GM12872 (cell line): ENCODE measurements around the gene HDGFL1.

Experiments used
- TF ChIP-seq, protein P1 (sequence below): IDR thresholded peaks from 3 replicates; pipeline ENCODE4 v1.5.1; 2011; ENCODE audit warnings: low read depth, mild to moderate bottlenecking, low read length, moderate library complexity; ENCODE audit not compliant: insufficient read depth

The HDGFL1 gene

DNA sequence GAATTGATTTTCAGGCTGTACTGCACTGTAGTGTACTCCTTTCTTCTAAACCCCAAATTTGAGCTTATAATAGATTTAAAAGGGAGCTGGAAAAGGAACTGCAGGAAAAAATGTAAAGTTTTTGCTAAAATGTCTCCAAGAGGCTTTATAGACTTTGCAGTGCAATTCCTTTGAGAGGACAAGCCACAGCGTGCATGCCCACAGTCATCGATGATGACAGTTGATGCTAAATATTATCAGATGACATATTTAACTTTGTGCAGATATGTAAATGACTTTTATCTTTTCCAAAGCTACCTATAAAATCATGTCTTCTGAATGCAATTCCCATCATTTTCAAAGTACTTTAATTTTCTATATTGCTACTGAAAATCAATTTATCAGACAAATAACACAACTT lies 24.3 kb upstream of the HDGFL1 start:
- TF ChIP-seq, protein P1, sequence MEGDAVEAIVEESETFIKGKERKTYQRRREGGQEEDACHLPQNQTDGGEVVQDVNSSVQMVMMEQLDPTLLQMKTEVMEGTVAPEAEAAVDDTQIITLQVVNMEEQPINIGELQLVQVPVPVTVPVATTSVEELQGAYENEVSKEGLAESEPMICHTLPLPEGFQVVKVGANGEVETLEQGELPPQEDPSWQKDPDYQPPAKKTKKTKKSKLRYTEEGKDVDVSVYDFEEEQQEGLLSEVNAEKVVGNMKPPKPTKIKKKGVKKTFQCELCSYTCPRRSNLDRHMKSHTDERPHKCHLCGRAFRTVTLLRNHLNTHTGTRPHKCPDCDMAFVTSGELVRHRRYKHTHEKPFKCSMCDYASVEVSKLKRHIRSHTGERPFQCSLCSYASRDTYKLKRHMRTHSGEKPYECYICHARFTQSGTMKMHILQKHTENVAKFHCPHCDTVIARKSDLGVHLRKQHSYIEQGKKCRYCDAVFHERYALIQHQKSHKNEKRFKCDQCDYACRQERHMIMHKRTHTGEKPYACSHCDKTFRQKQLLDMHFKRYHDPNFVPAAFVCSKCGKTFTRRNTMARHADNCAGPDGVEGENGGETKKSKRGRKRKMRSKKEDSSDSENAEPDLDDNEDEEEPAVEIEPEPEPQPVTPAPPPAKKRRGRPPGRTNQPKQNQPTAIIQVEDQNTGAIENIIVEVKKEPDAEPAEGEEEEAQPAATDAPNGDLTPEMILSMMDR: no peak

DNA sequence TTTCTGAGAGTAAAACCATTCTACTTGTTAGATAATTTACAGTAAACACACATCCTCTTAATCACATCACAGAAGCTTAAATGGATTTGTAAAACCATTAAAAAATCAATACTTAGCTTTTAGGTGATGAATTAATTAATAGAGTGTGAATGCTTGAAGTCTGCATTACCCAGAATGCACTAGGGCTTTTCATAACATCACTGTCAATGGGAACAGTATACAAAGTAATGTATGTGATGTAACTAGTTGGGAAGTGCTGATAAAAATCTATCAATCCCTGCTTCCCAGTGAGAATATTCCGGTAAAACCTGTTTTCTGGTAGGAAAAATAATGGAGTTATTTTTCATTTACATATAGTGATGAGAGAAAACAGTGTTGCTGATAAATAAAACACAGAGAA lies 23.1 kb upstream of the HDGFL1 start:
- TF ChIP-seq, protein P1: no peak

DNA sequence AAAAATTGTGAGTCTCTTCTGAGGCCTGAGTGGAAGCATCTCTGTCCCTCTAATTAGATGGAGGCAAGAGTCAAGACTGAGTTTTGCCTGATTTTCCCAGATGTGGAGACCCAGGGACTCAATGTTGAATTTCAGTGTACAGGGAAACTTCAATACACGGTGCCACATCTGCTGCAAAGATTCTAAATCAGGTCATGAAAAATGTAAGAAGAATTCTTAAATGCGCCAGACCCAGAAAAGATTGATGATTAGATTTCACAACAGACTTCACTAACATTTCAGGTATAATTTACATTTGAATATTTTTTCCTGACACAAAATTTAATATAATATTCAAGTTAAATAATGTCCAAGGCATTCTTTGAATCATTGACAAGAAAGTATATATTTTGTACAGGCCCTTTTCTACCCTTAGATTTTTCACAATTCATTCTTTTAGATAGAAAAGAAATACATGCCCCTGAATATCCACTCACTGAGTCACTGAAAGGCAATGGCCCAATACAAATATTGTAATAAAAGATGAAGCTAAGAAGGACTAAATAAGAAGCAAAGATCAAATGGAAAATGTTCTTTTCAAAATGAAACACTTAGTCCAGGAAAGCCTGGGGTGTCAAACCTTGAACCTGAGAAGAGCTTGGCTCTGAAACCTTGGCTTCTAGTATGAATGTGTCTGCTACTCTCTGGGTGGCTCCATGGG lies 18.2 kb upstream of the HDGFL1 start:
- TF ChIP-seq, protein P1: no peak

DNA sequence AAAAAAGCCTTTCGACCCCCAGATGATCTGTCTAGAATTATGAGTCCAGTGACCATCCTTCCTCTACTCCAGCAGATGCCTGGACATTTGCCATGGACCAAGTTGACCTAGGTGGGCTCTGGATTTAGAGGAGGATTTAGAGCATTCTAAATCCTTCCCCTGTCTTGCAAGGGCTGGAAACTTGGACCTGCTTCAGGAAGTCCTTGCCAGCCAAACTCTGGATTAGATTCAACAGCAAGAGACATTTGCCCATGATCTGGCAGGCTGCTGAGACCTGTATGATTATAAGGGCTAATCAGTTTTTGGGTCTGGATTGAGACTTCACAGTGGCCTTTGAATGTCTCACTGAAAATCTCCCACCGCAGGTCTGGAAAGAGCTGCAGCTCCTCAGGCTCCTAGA lies 13.1 kb upstream of the HDGFL1 start:
- TF ChIP-seq, protein P1: no peak

DNA sequence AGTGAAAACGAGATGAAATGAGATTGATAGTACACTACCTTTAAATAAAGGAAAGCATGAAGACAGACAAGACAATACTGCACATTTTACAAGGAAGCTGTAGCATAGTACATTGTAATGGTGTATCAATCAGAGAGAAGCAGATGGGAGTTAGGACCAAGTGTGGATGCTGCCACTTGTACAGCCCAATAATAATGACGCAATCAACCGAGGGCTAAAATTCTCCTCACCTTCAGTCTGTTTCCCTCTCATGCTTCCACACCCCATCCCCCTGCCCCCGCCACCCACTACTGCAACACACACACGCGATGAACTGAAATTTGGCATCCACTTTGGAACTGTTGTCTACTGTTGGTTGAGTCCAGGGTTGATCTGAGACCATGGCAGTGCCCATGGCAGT lies 12.4 kb upstream of the HDGFL1 start:
- TF ChIP-seq, protein P1: no peak

DNA sequence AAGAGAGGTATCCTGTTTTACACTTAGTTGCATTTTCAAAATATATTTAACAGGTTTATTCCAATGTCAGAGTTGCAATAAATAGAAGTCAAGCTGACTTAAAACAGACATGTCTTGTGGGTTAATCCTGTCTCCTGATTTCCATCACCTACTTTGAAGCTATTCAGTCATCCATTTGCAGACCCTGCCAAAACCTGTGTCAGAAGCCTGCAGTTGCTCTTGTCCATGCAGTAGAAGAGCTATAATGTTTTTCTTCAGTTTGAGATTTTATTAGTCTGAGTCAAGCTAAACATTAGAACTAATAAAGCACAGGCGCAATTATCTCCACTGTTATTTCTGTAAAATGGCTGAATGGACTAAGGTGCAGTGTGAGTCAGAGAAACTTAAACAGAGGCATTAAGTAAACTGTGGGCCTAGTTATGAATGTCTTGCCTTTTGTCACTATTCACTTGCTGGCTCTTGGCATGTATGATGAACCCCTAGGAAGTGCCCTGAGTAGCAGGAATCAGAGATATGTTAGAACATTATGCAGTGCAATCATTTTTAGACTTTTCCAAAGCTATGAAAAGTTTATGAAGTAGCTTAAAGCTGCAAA lies 11.0 kb upstream of the HDGFL1 start:
- TF ChIP-seq, protein P1: no peak

DNA sequence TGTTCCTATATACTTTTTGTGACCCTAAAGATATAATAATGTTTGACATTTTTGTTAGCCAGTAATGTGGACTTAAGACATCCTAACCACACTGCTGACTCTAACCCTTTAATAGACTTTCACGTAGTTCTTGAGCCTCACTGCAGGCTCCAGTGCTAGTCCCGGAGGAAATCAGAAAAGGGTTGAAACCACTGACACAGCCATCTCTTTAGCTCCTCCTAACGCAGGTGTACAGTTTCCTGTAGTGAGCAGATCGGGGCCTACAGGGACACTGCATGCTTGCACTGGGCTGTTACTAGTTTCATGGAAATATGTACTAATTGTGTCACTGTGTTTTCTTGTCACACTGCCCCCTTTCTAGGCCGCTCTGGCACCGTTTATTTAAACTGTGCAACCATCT lies 512 bp upstream of the HDGFL1 start:
- TF ChIP-seq, protein P1: no peak
